AG04450 (cell line): ENCODE measurements around the gene SERPINI1. TPM values are rescaled to one million over a fixed set of nuclear protein-coding genes. Genes with fewer than 3 reads are reported as not detected.

Source experiments
- CTCF ChIA-PET: fragments of 300-600, 350-600 bp; formaldehyde crosslinking; extraction: SDS; loops from one replicate; lab custom pipeline; 2022; ENCODE audit warnings: antibody characterized with exemption, inconsistent platforms; lab: Charles Lee
- POLR2A ChIA-PET: fragments of 350-600 bp; formaldehyde crosslinking; extraction: SDS; loops from one replicate; lab custom pipeline; 2021; ENCODE audit warnings: antibody characterized with exemption, inconsistent platforms; lab: Yijun Ruan, JAX
- DNase-seq: peaks from one replicate; pipeline ENCODE4 v3.0.0-alpha.2; 2011; ENCODE audit warnings: low read depth, low spot score
- H3K27ac ChIP-seq: one replicate; pipeline ENCODE4 v1.5.1; 2012; ENCODE audit warnings: low read depth, low read length, control low read depth
- H3K27me3 ChIP-seq: one replicate; pipeline ENCODE4 v1.6.0; 2012; ENCODE audit warnings: low read length; ENCODE audit not compliant: control insufficient read depth, insufficient read depth
- H3K4me3 ChIP-seq: 2 replicates; pipeline ENCODE4 v1.5.1; 2011; ENCODE audit warnings: mild to moderate bottlenecking, low read depth, low read length, control low read depth
- H3K9me3 ChIP-seq: 2 replicates; pipeline ENCODE4 v1.5.1; 2012; ENCODE audit warnings: low read length; ENCODE audit not compliant: control insufficient read depth, insufficient read depth
- polyA plus RNA-seq: library from polyadenylated mRNA; depleted of rRNA; stranded (reverse); fragments of >200 nt; gene quantifications from 2 replicates; pipeline ENCODE4 v1.2.3, GENCODE V29; 2011
- TF ChIP-seq, protein P1 (sequence below): IDR thresholded peaks from 2 replicates; pipeline ENCODE4 v1.5.1; 2011; ENCODE audit warnings: low read depth, low read length, control low read depth, inconsistent platforms

The SERPINI1 gene
- polyA plus RNA-seq, 1 experiment = 0.88 TPM

DNA sequence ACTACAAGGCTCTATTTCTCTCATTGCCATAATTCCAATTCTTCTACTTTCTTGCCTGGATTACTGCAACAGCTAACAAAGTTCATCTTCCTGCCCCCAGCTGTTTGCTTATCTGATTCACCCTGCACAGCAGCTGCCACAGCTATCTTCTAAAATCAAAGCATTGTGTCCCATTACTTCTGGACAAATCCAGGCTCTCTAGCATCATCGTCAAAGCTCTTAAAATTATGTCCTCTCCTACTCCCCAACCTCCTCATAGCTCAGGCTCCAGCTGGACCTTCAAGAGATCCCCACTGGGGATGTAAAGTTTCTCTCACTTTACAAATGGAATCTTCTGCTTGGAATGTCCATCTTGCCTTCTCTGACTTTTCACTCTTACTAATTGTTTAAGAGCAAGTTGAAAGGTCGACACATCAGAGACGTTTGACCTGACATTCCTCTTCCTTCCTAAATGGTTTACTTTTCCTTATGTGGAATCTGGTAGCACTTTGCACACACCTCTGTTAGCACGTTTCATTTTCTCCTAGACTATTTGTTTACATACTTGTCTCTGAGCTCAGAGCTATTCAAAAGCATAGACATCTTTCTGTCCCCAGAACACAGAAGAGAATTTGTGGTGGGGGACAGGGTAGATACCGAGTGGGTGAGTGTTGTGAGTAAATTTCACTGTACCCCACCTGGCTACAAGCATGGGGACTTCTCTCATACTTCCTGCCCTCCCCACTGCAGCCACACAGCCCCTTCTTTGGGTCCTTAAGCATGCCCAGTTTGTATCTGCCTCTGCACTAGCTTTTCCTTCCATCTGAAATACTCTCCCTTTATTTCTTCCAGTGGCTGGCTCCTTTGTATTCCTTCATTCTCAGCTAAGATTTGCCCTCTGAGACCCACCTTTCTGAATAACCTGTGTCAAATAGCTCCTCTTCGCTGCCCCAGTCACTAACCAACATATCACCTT is 77.9 kb downstream of the SERPINI1 start:
- ChIA-PET CTCF (no interaction called here), POLR2A (no interaction called here)
- TF ChIP-seq, protein P1, sequence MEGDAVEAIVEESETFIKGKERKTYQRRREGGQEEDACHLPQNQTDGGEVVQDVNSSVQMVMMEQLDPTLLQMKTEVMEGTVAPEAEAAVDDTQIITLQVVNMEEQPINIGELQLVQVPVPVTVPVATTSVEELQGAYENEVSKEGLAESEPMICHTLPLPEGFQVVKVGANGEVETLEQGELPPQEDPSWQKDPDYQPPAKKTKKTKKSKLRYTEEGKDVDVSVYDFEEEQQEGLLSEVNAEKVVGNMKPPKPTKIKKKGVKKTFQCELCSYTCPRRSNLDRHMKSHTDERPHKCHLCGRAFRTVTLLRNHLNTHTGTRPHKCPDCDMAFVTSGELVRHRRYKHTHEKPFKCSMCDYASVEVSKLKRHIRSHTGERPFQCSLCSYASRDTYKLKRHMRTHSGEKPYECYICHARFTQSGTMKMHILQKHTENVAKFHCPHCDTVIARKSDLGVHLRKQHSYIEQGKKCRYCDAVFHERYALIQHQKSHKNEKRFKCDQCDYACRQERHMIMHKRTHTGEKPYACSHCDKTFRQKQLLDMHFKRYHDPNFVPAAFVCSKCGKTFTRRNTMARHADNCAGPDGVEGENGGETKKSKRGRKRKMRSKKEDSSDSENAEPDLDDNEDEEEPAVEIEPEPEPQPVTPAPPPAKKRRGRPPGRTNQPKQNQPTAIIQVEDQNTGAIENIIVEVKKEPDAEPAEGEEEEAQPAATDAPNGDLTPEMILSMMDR = no peak
- Histone ChIP-seq H3K9me3 (no peaks in the 10 kb centered on the region), H3K27me3 (no peaks in the 10 kb centered on the region), H3K27ac (no peak overlapping the region), H3K4me3 (no peak overlapping the region)
- no peak for DNase-seq

DNA sequence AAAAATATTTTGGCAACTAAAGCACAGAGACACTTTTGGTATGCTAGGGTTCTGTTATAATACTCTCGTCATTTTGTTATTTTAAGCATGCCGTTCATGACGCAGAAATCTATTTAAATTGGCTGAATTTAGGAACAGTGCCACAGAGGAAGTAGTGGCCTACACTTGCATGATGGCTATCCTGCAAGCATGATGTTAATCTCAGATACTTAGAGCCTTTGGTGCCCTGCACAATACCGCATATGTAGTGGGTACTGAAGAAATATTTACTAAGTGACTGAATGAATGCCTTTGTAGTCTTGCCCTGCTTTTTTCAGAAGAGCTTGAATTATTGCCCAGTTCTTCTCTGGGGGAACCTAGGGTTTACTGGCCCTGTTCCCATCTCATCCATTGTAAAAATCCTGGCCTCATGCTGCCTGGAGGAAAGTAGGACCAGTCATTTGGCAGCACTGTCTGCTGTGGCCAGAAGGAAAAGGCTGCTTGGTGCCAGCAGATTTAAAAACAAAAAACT is 79.0 kb downstream of the SERPINI1 start:
- DNase-seq = no peak
- Histone ChIP-seq H3K9me3 (no peaks in the 10 kb centered on the region), H3K4me3 (no peak overlapping the region), H3K27ac (no peak overlapping the region), H3K27me3 (no peaks in the 10 kb centered on the region)
- POLR2A ChIA-PET = no interaction called here
- TF ChIP-seq, protein P1 = no peak
- CTCF ChIA-PET = interaction anchor here (0.6 kb wide), 1 partner anchor 405 kb away, joined by 3 read pairs; no protein-coding TSS in a partner anchor

DNA sequence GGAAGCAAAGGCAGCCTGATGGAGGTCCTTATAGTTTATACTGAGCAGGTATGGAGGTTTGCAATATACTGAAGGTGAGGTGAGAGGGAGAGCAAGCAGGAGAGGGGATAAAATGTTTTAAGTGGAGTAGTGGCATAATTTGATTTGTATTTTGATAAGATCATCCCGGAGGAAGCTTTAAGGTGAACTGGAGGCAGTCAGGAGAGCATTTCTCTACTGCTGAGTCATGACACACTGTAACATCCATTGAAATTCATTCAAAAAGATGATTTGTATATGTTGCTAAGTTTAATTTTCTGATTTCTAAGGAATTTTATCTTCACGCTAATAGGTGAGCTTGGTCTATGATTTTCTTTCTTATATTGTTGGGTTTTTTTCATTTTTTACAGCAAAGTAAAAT is 81.4 kb downstream of the SERPINI1 start:
- TF ChIP-seq, protein P1 = no peak
- ChIA-PET POLR2A (no interaction called here), CTCF (no interaction called here)
- no peak for DNase-seq
- Histone ChIP-seq H3K27me3 (no peaks in the 10 kb centered on the region), H3K27ac (no peak overlapping the region), H3K4me3 (no peak overlapping the region), H3K9me3 (no peaks in the 10 kb centered on the region; the same call in 1 of the 2 replicates)

DNA sequence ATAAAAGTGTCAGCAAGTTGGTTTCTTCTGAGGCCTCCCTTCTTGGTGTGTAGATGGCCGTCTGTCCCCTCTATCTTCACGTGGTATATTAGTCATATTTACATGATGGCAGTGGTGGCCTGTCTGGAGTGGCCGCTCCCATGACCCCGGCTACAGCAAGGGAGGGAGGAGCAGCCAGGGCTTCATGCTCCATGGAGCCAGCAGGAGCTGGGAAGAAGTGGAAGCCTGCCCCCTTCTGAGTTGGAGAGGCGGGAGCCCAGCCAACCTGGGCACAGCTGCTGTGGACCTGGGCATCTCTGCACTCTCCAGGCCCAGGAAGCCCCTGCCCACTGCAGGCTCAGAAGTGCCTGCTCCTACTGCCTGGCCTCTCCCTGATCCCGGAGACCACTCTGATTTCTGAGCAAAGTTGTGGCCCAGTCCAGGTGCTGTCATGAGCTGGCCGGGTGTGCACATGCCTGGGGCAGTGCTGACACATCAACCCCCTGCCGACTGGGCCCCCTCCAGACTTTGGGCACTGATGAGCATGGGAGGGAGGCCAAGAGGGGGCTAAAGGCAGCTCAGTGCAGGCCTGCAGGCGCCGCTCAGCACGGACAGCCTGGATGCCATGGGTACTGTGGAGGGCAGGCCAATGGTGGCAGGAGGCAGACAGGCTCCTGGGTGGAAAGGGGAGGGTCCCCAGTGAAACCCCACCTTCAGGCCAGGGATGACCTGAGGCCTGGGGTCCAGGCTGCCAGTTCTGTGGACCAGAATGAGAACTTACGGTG is 84.8 kb downstream of the SERPINI1 start:
- Histone ChIP-seq H3K4me3 (no peak overlapping the region), H3K27me3 (no peaks in the 10 kb centered on the region), H3K27ac (no peak overlapping the region), H3K9me3 (no peaks in the 10 kb centered on the region; the same call in 1 of the 2 replicates)
- CTCF ChIA-PET = no interaction called here
- POLR2A ChIA-PET = no interaction called here
- TF ChIP-seq, protein P1 = no peak
- no peak for DNase-seq
